Uterus (tissue), 2 donors: ENCODE measurements around the gene EPS8L3.

Experiments used
- POLR2A ChIP-seq, 2 donors: fragments of 450-650 bp; IDR thresholded peaks; one replicate each; pipeline ENCODE4 v1.6.1; 2016; ENCODE audit warnings: antibody characterized with exemption in 2 of 2, mild to moderate bottlenecking in 1 of 2, moderate library complexity in 1 of 2
- TF ChIP-seq, protein P1 (sequence below), 4 experiments: fragments of 200-600 bp in 2 of 4; fragments of 450-650 bp in 2 of 4; sonication (generic) in 2 of 4; IDR thresholded peaks; one replicate each; pipeline ENCODE4 v1.5.1; 2016 to 2019; ENCODE audit warnings: antibody characterized with exemption in 4 of 4, mild to moderate bottlenecking in 2 of 4, moderate library complexity in 1 of 4

DNA sequence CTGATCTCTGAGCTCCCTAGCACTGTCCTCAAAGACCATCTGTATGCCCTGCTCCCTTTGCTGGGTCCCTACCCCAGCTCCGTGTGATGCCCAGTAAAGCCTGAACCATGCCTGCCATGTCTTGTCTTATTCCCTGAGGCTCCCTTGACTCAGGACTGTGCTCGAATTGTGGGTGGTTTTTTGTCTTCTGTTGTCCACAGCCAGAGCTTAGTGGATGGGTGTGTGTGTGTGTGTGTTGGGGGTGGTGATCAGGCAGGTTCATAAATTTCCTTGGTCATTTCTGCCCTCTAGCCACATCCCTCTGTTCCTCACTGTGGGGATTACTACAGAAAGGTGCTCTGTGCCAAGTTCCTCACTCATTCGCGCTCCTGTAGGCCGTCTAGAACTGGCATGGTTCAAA lies 46.0 kb downstream of the EPS8L3 start:
- TF ChIP-seq, protein P1, sequence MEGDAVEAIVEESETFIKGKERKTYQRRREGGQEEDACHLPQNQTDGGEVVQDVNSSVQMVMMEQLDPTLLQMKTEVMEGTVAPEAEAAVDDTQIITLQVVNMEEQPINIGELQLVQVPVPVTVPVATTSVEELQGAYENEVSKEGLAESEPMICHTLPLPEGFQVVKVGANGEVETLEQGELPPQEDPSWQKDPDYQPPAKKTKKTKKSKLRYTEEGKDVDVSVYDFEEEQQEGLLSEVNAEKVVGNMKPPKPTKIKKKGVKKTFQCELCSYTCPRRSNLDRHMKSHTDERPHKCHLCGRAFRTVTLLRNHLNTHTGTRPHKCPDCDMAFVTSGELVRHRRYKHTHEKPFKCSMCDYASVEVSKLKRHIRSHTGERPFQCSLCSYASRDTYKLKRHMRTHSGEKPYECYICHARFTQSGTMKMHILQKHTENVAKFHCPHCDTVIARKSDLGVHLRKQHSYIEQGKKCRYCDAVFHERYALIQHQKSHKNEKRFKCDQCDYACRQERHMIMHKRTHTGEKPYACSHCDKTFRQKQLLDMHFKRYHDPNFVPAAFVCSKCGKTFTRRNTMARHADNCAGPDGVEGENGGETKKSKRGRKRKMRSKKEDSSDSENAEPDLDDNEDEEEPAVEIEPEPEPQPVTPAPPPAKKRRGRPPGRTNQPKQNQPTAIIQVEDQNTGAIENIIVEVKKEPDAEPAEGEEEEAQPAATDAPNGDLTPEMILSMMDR (IDR thresholded peaks at IDR 0.05): no peak
- TF ChIP-seq POLR2A (IDR thresholded peaks at IDR 0.05): no peak
